Suprapubic skin (tissue), 4 donors: ENCODE measurements around the gene CDH4. TPM values are rescaled to one million over a fixed set of nuclear protein-coding genes. Genes with fewer than 3 reads are reported as not detected.

Experiments used
- DNase-seq, 2 donors: peaks; one replicate each; pipeline ENCODE4 v3.0.0-alpha.2; 2019; ENCODE audit warnings: low spot score in 2 of 2
- H3K27ac ChIP-seq: fragments of 200-600 bp; sonication (generic); one replicate; pipeline ENCODE4 v1.5.1; 2019
- H3K27me3 ChIP-seq: fragments of 200-600 bp; sonication (generic); one replicate; pipeline ENCODE4 v1.5.1; 2019
- H3K36me3 ChIP-seq: fragments of 200-600 bp; sonication (generic); one replicate; pipeline ENCODE4 v1.5.1; 2019
- H3K4me1 ChIP-seq: fragments of 200-600 bp; sonication (generic); one replicate; pipeline ENCODE4 v1.5.1; 2019
- H3K4me3 ChIP-seq: fragments of 200-600 bp; sonication (generic); one replicate; pipeline ENCODE4 v1.5.1; 2019; ENCODE audit warnings: mild to moderate bottlenecking
- H3K9me3 ChIP-seq: fragments of 200-600 bp; sonication (generic); one replicate; pipeline ENCODE4 v1.5.1; 2019
- EP300 ChIP-seq: sonication (generic); formaldehyde crosslinking; IDR thresholded peaks from one replicate; pipeline ENCODE4 v1.6.1; 2017; ENCODE audit warnings: antibody characterized with exemption
- POLR2A ChIP-seq, 2 donors: fragments of 450-650 bp; IDR thresholded peaks; one replicate each; pipeline ENCODE4 v1.6.1; 2017; ENCODE audit warnings: antibody characterized with exemption in 2 of 2, mild to moderate bottlenecking in 2 of 2, moderate library complexity in 2 of 2
- POLR2AphosphoS5 ChIP-seq, 3 donors: sonication (generic); formaldehyde crosslinking; IDR thresholded peaks; one replicate each; pipeline ENCODE4 v1.6.1; 2017; ENCODE audit warnings: antibody characterized with exemption in 3 of 3
- WGBS: methylation state at CpG from one replicate; pipeline ENCODE4 v1.1.5; 2018; 5-methylcytosine and 5-hydroxymethylcytosine counted together
- total RNA-seq, 4 donors: library from RNA; depleted of rRNA; stranded (reverse); fragments of >200 nt; gene quantifications; one replicate each; pipeline ENCODE4 v1.1.0, GENCODE V29; 2016
- TF ChIP-seq, protein P1 (sequence below), 2 donors: fragments of 200-600 bp in 1 of 2; fragments of 450-650 bp in 1 of 2; sonication (generic) in 1 of 2; IDR thresholded peaks; one replicate each; pipeline ENCODE4 v1.5.1; 2016 to 2019; ENCODE audit warnings: antibody characterized with exemption in 2 of 2, mild to moderate bottlenecking in 1 of 2, moderate library complexity in 1 of 2

CDH4 gene
- total RNA-seq, 4 donors from 2014 or later, result 0.91 to 5.9 (median 2.6) TPM

DNA sequence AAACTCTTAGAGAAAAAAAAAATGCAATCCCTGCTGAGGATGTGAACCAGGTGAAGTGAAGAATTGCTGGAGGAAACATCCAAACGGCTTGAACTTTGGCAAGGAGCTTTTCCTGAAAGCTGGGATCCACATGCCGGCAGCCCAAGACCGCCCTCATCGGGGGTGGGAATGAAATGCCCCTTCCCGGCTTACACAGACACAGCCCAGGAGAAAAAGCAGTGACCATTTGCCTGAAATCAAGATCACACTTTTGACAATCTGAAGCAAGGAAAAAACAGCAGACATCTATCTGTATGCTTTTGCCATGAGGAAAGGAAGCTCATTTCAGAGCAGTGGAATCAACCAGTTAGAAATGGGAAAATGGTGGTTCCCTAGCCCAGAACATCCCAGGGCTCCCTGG, 559.1 kb downstream of the CDH4 start:
- H3K4me1 ChIP-seq, result peaks cover 6% of the 10 kb centered on the region
- H3K4me3 ChIP-seq, result no peak overlapping the region
- H3K27me3 ChIP-seq, result peaks cover 48% of the 10 kb centered on the region

DNA sequence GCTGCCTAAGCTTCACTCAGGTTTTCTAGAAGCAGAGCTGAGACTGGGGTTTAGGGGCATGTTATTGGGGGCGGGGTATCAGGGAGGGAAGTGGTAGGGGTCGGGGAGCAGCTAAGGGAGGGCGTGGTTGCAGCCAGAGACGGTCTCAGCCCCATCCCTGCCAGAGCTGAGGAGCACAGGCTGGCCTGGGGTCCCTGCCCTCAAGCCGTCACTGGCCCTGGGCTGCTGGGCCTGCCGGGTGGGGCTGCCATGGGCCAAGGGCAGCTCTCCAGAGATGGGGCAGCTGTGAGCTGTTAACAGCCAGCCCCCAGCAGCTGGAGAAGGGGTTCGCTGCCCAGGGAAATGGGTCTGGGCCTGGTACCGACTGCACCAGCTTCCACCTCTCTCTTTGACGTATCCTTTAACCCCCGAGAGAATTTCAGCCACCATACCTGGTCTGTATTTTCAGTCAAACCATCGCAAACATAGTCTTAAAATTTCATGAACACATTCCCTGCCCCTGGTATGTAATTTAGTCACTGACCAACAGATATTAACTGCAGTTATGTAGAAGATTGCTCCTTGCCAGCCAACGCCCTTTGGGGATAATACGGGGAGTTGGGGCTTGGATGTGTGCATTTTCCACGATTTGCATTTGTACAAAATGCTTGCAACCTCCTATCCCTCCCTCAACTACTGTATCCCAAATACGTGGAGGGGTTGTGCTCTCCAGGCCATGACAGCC, 560.2 kb downstream of the CDH4 start:
- Histone ChIP-seq H3K4me3 (no peak overlapping the region), H3K27me3 (peaks cover 36% of the 10 kb centered on the region), H3K36me3 (no peaks in the 10 kb centered on the region), H3K9me3 (no peaks in the 10 kb centered on the region), H3K4me1 (peaks cover 6% of the 10 kb centered on the region), H3K27ac (no peak overlapping the region)
- TF ChIP-seq, protein P1, sequence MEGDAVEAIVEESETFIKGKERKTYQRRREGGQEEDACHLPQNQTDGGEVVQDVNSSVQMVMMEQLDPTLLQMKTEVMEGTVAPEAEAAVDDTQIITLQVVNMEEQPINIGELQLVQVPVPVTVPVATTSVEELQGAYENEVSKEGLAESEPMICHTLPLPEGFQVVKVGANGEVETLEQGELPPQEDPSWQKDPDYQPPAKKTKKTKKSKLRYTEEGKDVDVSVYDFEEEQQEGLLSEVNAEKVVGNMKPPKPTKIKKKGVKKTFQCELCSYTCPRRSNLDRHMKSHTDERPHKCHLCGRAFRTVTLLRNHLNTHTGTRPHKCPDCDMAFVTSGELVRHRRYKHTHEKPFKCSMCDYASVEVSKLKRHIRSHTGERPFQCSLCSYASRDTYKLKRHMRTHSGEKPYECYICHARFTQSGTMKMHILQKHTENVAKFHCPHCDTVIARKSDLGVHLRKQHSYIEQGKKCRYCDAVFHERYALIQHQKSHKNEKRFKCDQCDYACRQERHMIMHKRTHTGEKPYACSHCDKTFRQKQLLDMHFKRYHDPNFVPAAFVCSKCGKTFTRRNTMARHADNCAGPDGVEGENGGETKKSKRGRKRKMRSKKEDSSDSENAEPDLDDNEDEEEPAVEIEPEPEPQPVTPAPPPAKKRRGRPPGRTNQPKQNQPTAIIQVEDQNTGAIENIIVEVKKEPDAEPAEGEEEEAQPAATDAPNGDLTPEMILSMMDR (IDR thresholded peaks at IDR 0.05), result no peak
- no peak for TF ChIP-seq POLR2A (IDR thresholded peaks at IDR 0.05)
- TF ChIP-seq POLR2AphosphoS5 (IDR thresholded peaks at IDR 0.05), result no peak
- TF ChIP-seq EP300, result no peak
- no peak for DNase-seq
- 71% methylated on average over 14 of the region's 15 CpGs for WGBS

More for the DNA sequence above, 559.1 kb downstream of the CDH4 start:
- no peak for TF ChIP-seq POLR2AphosphoS5 (IDR thresholded peaks at IDR 0.05)
- no peak for TF ChIP-seq EP300
- TF ChIP-seq, protein P1 (IDR thresholded peaks at IDR 0.05), result no peak
- TF ChIP-seq POLR2A (IDR thresholded peaks at IDR 0.05), result no peak
- no peak overlapping the region for H3K27ac ChIP-seq
- H3K36me3 ChIP-seq, result no peaks in the 10 kb centered on the region
- H3K9me3 ChIP-seq, result no peaks in the 10 kb centered on the region
- no peak for DNase-seq
- WGBS, result 44% methylated on average over 5 of the region's 5 CpGs

DNA sequence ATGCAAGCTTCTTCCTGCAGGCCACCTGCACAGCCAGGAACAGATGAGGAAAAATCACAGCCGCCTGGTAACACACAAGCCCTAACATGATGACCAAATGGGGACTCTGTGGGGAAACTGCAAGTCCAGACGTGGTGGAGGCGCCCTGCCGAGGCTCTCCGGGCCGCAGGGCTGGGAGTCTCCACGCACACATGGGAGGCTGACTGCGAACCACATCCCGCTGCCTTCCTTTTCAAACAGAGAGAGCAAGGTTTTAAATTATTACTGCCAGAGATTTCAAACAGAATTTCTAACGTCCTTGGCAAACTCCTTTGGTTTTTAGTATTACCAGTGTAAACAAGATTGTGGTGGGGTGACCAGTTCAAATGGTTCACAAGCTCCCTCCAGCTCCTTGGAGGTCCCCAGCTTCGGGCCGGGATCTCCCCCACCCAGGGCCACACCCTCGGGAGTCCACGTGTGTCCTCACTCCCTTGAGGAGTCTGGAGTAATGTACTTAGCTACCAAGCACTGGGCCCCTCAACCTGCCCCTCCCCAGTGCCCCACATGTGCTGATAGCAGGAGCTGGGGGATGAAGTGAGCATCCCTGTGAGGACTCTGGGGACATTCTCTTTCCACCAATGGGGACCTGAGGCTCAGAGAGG, 560.9 kb downstream of the CDH4 start:
- Histone ChIP-seq H3K27me3 (peaks cover 30% of the 10 kb centered on the region), H3K9me3 (no peaks in the 10 kb centered on the region), H3K4me1 (peaks cover 6% of the 10 kb centered on the region), H3K36me3 (no peaks in the 10 kb centered on the region), H3K4me3 (no peak overlapping the region), H3K27ac (no peak overlapping the region)
- WGBS, result 28% methylated on average over 2 of the region's 14 CpGs
- no peak for DNase-seq
- TF ChIP-seq, protein P1 (IDR thresholded peaks at IDR 0.05), result no peak
- no peak for TF ChIP-seq POLR2A (IDR thresholded peaks at IDR 0.05)
- no peak for TF ChIP-seq POLR2AphosphoS5 (IDR thresholded peaks at IDR 0.05)
- TF ChIP-seq EP300, result no peak

DNA sequence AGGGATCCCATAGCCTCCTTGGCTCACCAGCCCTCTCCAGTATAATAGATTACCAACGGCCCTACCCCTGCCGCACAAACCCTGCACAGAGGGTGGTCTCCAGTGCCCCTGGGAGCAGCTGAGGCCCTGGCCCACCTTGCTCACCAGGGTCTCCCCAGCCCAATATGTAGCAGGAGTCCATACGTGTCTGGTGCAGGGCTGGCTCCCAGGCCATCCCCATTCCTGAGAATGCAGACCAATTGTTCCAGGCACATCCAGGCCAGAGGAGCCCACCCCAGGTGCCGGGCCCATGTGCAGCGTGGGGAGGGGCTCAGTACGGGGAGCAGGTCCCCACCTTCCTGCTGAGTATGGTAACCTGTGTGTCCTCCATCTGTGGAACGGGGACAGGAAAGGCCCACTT, 561.7 kb downstream of the CDH4 start:
- Histone ChIP-seq H3K36me3 (no peaks in the 10 kb centered on the region), H3K27ac (no peak overlapping the region), H3K27me3 (peaks cover 22% of the 10 kb centered on the region), H3K9me3 (no peaks in the 10 kb centered on the region), H3K4me3 (no peak overlapping the region), H3K4me1 (peaks cover 6% of the 10 kb centered on the region)
- no peak for DNase-seq
- TF ChIP-seq POLR2AphosphoS5 (IDR thresholded peaks at IDR 0.05) (no peak), EP300 (no peak), POLR2A (IDR thresholded peaks at IDR 0.05) (no peak)
- TF ChIP-seq, protein P1 (IDR thresholded peaks at IDR 0.05), result no peak
- WGBS, result 71% methylated on average over 6 of the region's 7 CpGs

DNA sequence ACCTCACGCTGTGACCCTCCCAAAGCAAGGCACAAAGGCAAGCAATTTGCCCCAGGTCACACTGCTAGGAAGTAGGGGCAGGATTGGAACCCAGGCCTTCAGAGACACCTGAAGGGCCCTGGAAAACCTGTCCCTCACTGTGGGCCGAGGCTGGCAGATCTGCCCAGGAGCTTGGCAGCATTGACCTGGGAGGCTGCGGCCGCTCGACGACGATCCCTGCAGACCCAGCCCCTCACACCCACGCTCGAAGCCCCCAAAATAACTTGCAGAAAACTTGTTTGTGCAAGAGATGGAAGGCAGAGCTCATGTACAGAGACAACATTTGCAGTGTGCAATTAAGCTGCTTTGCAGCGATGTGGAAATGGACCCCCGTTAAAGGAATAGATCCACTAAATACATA, 562.2 kb downstream of the CDH4 start:
- DNase-seq, result no peak
- Histone ChIP-seq H3K4me3 (no peak overlapping the region), H3K27ac (no peak overlapping the region), H3K36me3 (no peaks in the 10 kb centered on the region), H3K4me1 (peaks cover 6% of the 10 kb centered on the region), H3K9me3 (no peaks in the 10 kb centered on the region), H3K27me3 (peaks cover 20% of the 10 kb centered on the region)
- 92% methylated on average over 9 of the region's 11 CpGs for WGBS
- no peak for TF ChIP-seq POLR2AphosphoS5 (IDR thresholded peaks at IDR 0.05)
- TF ChIP-seq, protein P1 (IDR thresholded peaks at IDR 0.05), result no peak
